ENCODE data around the gene ADCY2.

The ADCY2 gene

DNA sequence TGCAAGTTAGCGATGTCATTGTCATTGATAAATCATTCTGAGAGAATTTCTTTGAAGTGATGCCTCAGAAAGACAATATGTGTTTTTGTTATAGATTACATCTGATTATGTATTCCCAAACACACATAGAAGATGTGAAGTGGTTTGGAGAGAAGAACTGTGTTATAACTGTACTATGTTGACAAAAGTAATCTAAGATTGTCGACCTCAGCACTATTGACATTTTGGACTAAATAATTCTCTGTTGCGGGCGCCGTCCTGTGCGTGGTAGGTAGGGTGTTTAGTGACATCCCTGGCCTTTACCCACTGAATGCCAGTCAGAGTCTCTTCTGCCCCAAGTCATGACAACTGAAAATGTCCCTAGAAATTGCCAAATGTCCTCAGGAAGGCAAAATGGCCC lies 377.2 kb downstream of the ADCY2 start:
- H3K4me3 ChIP-seq (ENCODE audit: extremely low read depth, insufficient read depth, low read length, poor library complexity, severe bottlenecking): no peak overlapping the region
- no peaks in the 10 kb centered on the region for H3K4me1 ChIP-seq (ENCODE audit: control insufficient read depth, insufficient read depth, low read length, poor library complexity, severe bottlenecking)
- no peaks in the 10 kb centered on the region for H3K36me3 ChIP-seq (ENCODE audit: control insufficient read depth, insufficient read depth, low read length)
- H3K27ac ChIP-seq (ENCODE audit: low read depth, low read length, severe bottlenecking): no peak overlapping the region
- WGBS, 2 experiments (ENCODE audit: insufficient coverage in 2 of 2): 93 to 96% methylated on average over 4 to 5 of the region's 6 CpGs
- no peaks in the 10 kb centered on the region for H3K9me3 ChIP-seq (ENCODE audit: control insufficient read depth, low read length)

DNA sequence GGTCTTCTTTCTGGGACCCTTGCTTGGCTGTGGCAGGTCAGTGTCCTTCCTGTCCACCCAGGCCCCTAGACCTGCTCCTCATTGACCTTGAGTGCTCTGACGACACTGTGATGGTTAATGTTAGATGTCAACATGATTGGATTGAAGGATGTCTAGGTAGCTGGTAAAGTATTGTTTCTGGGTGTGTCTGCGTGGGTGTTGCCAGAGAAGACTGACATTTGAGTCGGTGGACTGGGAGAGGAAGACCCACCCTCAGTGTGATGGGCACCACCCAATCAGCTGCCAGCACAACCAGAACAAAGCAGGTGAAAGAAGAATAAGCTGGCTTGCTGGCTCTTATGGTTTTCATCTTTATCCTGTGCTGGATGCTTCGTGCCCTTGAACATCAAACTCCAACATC lies 380.5 kb downstream of the ADCY2 start:
- no peaks in the 10 kb centered on the region for H3K9me3 ChIP-seq (ENCODE audit: control insufficient read depth, low read length)
- H3K4me3 ChIP-seq (ENCODE audit: extremely low read depth, insufficient read depth, low read length, poor library complexity, severe bottlenecking): no peak overlapping the region
- H3K27ac ChIP-seq (ENCODE audit: low read depth, low read length, severe bottlenecking): no peak overlapping the region
- 90 to 97% methylated on average over 1 to 4 of the region's 4 CpGs for WGBS, 2 experiments (ENCODE audit: insufficient coverage in 2 of 2)
- H3K36me3 ChIP-seq (ENCODE audit: control insufficient read depth, insufficient read depth, low read length): no peaks in the 10 kb centered on the region
- H3K4me1 ChIP-seq (ENCODE audit: control insufficient read depth, insufficient read depth, low read length, poor library complexity, severe bottlenecking): no peaks in the 10 kb centered on the region

DNA sequence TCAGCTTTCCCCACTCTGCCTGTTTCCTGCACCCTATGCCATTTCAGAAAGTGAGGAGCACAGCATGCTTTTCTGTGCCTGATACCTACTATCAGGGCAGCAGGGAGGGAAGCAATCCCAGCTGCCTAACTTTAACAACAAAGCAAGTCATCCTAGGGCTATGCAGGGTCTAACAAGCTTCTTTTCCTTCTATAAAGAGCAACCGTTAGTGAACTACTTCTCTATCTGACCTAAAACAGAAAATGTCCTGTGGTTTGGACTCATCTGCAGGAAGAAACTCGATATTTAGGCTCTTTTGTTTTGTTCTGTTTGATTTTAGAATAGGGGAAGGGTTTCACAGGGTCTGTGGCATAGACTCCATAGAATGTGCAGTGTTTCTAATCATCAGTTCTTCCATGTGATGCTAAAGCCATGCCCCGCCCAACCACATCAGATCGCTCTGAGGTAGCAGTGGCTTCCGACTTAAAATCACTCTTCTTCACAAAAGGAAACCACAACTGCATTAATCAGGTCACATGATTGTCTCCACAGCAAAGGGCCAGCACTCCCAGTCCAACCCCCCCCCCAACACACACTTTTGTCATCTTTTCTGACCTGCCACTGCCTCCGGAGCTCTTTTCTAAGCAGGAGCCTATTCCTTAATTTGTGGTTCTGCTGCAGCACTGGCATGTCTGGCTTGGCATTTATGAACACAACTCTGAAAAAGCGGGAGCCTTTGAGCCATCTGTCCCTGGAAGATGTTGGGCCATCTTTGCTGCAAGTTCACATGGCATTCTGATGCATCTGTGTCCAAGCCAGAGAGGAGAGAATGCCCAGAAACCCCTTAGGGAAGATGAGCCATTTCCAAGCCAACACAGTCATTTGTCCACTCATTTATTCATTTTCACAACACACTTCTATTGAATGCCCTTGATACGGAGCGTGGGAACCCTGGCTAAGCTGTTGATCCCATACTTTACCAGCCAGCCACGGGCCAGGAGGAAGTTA lies 383.4 kb downstream of the ADCY2 start:
- Histone ChIP-seq H3K4me1 (ENCODE audit: control insufficient read depth, insufficient read depth, low read length, poor library complexity, severe bottlenecking) (no peaks in the 10 kb centered on the region), H3K9me3 (ENCODE audit: control insufficient read depth, low read length) (no peaks in the 10 kb centered on the region), H3K36me3 (ENCODE audit: control insufficient read depth, insufficient read depth, low read length) (no peaks in the 10 kb centered on the region), H3K27ac (ENCODE audit: low read depth, low read length, severe bottlenecking) (no peak overlapping the region), H3K4me3 (ENCODE audit: extremely low read depth, insufficient read depth, low read length, poor library complexity, severe bottlenecking) (no peak overlapping the region)
- 76 to 85% methylated on average over 9 of the region's 10 CpGs for WGBS, 2 experiments (ENCODE audit: insufficient coverage in 2 of 2)

DNA sequence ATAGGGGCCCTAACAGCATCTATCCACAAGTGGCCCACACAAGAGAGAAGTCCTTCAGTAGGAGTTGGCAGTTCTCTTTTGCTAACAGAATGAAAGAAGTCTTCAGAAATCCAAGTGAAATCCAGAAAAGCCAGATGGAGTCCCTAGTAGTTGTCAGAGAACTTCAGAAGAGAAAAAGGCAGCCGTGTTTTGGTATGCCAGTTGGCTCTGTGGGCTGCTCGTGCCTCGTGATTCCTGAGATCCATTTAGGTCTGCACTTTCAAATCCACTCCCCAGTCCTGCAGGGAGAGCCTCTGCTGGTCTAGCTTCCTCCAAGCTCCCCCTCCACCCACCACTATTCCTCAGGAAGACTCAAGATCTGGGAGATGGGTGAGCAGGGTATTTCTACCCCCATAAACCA lies 386.0 kb downstream of the ADCY2 start:
- Histone ChIP-seq H3K4me1 (ENCODE audit: control insufficient read depth, insufficient read depth, low read length, poor library complexity, severe bottlenecking) (no peaks in the 10 kb centered on the region), H3K9me3 (ENCODE audit: control insufficient read depth, low read length) (no peaks in the 10 kb centered on the region), H3K36me3 (ENCODE audit: control insufficient read depth, insufficient read depth, low read length) (no peaks in the 10 kb centered on the region), H3K4me3 (ENCODE audit: extremely low read depth, insufficient read depth, low read length, poor library complexity, severe bottlenecking) (no peak overlapping the region), H3K27ac (ENCODE audit: low read depth, low read length, severe bottlenecking) (no peak overlapping the region)
- 43 to 100% methylated on average over 1 to 2 of the region's 3 CpGs for WGBS, 2 experiments (ENCODE audit: insufficient coverage in 2 of 2)

DNA sequence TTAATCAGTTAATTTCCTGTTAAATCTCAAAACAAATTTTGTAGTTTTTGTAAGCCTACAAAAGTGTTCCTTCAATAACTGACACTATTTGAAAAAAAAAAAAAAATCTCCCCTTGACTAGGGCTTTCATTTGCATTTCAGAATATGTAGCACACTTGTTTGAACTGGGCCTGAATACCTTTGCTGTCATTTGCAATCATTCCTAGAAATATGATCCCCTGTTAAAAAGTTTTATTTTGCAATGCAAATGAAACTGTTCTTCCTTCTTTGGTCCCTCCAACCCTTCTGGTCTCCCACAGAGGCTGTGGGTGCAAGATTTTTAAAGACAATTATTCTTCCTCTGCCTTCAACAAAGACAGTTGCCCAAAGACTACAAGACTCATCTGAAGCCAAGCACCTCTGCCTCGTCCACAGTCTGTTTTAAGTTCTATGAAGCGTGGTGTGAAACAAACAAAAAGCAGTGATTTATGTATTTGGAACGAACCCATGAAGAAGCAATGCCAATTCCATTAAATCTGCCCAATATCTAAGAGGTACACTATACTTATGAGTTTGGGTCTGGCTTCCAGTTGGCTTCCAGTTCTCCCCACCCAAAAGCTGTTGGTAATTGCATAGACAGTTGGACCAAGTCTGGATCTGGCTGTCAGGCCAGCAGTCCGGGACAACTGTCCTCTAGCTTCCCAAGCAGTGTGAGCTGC lies 388.9 kb downstream of the ADCY2 start:
- no peaks in the 10 kb centered on the region for H3K9me3 ChIP-seq (ENCODE audit: control insufficient read depth, low read length)
- H3K4me3 ChIP-seq (ENCODE audit: extremely low read depth, insufficient read depth, low read length, poor library complexity, severe bottlenecking): no peak overlapping the region
- WGBS, 2 experiments (ENCODE audit: insufficient coverage in 2 of 2): 89 to 93% methylated on average over 1 to 2 of the region's 4 CpGs
- no peaks in the 10 kb centered on the region for H3K36me3 ChIP-seq (ENCODE audit: control insufficient read depth, insufficient read depth, low read length)
- H3K4me1 ChIP-seq (ENCODE audit: control insufficient read depth, insufficient read depth, low read length, poor library complexity, severe bottlenecking): peaks cover 4% of the 10 kb centered on the region
- H3K27ac ChIP-seq (ENCODE audit: low read depth, low read length, severe bottlenecking): no peak overlapping the region

DNA sequence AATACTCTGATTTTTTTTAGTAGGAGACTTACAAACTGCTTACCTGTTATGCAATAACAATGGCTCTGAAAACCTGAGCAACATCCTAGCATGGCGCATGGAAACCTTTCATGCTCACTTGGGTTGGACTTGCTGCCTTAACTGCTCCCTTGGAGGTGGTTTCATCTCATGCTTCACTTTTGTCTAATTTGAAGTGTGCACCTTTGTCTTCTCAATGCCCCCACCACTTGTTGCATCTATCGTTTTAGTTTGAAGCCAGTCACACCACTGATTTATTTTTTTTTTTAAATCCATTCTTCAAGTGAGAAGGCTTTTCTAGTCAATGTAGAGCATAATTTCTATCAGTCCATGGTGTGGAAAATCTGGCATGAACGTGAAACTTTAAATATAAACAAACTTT lies 391.8 kb downstream of the ADCY2 start:
- Histone ChIP-seq H3K4me3 (ENCODE audit: extremely low read depth, insufficient read depth, low read length, poor library complexity, severe bottlenecking) (no peak overlapping the region), H3K27ac (ENCODE audit: low read depth, low read length, severe bottlenecking) (no peak overlapping the region), H3K36me3 (ENCODE audit: control insufficient read depth, insufficient read depth, low read length) (no peaks in the 10 kb centered on the region), H3K4me1 (ENCODE audit: control insufficient read depth, insufficient read depth, low read length, poor library complexity, severe bottlenecking) (peaks cover 4% of the 10 kb centered on the region), H3K9me3 (ENCODE audit: control insufficient read depth, low read length) (no peaks in the 10 kb centered on the region)
- 90% methylated on average over 2 of the region's 3 CpGs; no CpG with 5 or more reads in 1 of the 2 experiments for WGBS, 2 experiments (ENCODE audit: insufficient coverage in 2 of 2)

DNA sequence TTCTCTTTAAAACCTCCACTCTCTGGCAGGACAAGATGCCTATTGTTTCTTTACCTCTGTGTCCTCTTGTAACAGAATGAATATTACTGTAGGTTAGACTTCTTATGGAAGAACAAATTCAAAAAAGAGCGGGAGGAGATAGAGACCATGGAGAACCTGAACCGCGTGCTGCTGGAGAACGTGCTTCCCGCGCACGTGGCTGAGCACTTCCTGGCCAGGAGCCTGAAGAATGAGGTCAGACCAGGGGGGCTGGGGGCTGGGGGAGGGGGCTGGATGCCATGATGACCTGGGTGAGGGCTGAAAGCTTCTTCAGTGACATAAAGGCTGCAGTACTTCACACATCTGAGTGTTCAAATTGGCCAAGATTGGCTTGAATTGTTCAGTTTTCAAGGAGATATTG lies 393.6 kb downstream of the ADCY2 start:
- no peak overlapping the region for H3K27ac ChIP-seq (ENCODE audit: low read depth, low read length, severe bottlenecking)
- no peaks in the 10 kb centered on the region for H3K9me3 ChIP-seq (ENCODE audit: control insufficient read depth, low read length)
- WGBS, 2 experiments (ENCODE audit: insufficient coverage in 2 of 2): 84% methylated on average over 4 of the region's 7 CpGs; no CpG with 5 or more reads in 1 of the 2 experiments
- H3K4me1 ChIP-seq (ENCODE audit: control insufficient read depth, insufficient read depth, low read length, poor library complexity, severe bottlenecking): peaks cover 4% of the 10 kb centered on the region
- H3K36me3 ChIP-seq (ENCODE audit: control insufficient read depth, insufficient read depth, low read length): no peaks in the 10 kb centered on the region
- no peak overlapping the region for H3K4me3 ChIP-seq (ENCODE audit: extremely low read depth, insufficient read depth, low read length, poor library complexity, severe bottlenecking)

DNA sequence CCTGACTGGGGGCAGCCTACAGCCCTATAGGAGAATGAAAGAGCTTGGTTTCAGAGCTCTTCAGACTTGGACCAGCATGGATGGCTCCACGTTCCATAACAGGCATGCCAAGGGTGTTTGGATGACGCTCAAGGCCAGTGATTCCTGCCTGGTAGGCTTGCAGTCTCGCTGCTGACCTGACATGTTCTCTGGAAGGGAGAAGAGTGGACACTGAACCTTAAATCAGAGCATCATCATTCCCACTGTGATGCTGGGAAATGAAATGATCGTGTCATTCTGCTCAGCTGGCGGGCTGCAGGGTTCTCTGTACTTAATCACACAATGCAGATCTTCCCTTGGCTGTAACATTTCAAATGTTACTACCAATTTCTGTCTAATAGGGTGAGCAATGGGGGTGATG lies 398.0 kb downstream of the ADCY2 start:
- WGBS, 2 experiments (ENCODE audit: insufficient coverage in 2 of 2): 73 to 80% methylated on average over 3 to 5 of the region's 5 CpGs
- no peaks in the 10 kb centered on the region for H3K36me3 ChIP-seq (ENCODE audit: control insufficient read depth, insufficient read depth, low read length)
- H3K9me3 ChIP-seq (ENCODE audit: control insufficient read depth, low read length): no peaks in the 10 kb centered on the region
- peaks cover 4% of the 10 kb centered on the region for H3K4me1 ChIP-seq (ENCODE audit: control insufficient read depth, insufficient read depth, low read length, poor library complexity, severe bottlenecking)
- no peak overlapping the region for H3K4me3 ChIP-seq (ENCODE audit: extremely low read depth, insufficient read depth, low read length, poor library complexity, severe bottlenecking)
- no peak overlapping the region for H3K27ac ChIP-seq (ENCODE audit: low read depth, low read length, severe bottlenecking)

DNA sequence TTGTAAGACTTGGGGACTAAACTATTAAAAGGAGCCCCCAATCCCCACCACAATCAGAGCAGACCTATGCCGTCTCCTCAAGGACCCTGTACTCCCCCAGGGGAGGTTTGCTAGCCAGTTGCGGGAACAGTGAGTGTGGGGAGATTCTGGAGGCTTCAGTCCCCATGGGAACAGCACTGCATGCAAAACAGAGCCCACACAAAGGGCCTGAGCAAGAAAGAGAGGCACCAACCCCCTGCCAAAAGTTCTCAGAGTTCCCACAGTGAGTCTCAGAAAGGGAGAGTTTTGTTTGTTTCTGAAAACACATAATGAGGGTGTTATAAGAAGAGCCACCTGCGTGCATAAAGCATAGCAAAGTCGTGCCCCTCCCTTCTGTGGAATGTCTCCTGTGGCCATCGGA lies 398.4 kb downstream of the ADCY2 start:
- WGBS, 2 experiments (ENCODE audit: insufficient coverage in 2 of 2): 70 to 86% methylated on average over 1 to 3 of the region's 5 CpGs
- Histone ChIP-seq H3K4me1 (ENCODE audit: control insufficient read depth, insufficient read depth, low read length, poor library complexity, severe bottlenecking) (peaks cover 3% of the 10 kb centered on the region), H3K9me3 (ENCODE audit: control insufficient read depth, low read length) (no peaks in the 10 kb centered on the region), H3K36me3 (ENCODE audit: control insufficient read depth, insufficient read depth, low read length) (no peaks in the 10 kb centered on the region), H3K4me3 (ENCODE audit: extremely low read depth, insufficient read depth, low read length, poor library complexity, severe bottlenecking) (no peak overlapping the region), H3K27ac (ENCODE audit: low read depth, low read length, severe bottlenecking) (no peak overlapping the region)

DNA sequence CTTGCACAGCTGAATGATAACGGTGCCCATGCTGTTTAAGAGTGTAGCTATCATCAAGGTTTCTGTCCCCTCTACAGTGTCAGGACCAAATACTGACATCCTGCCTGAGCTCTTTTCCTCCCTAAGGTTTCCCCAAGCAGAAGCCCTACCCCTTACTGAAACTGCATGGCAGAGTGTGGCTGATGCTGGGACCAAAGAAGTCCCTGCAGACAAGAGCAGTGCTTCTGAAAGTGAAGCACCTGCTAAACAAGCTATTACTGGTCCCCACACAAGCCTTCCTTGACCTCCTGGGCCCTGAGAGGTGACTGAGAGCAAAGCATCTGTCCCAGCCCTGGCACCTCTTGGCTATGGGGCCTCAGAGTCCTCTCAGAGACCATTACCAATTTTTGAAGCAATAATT lies 398.9 kb downstream of the ADCY2 start:
- Histone ChIP-seq H3K4me1 (ENCODE audit: control insufficient read depth, insufficient read depth, low read length, poor library complexity, severe bottlenecking) (no peaks in the 10 kb centered on the region), H3K9me3 (ENCODE audit: control insufficient read depth, low read length) (no peaks in the 10 kb centered on the region), H3K36me3 (ENCODE audit: control insufficient read depth, insufficient read depth, low read length) (no peaks in the 10 kb centered on the region), H3K27ac (ENCODE audit: low read depth, low read length, severe bottlenecking) (no peak overlapping the region), H3K4me3 (ENCODE audit: extremely low read depth, insufficient read depth, low read length, poor library complexity, severe bottlenecking) (no peak overlapping the region)
- WGBS, 2 experiments (ENCODE audit: insufficient coverage in 2 of 2): 100% methylated on average over 1 of the region's 1 CpG

DNA sequence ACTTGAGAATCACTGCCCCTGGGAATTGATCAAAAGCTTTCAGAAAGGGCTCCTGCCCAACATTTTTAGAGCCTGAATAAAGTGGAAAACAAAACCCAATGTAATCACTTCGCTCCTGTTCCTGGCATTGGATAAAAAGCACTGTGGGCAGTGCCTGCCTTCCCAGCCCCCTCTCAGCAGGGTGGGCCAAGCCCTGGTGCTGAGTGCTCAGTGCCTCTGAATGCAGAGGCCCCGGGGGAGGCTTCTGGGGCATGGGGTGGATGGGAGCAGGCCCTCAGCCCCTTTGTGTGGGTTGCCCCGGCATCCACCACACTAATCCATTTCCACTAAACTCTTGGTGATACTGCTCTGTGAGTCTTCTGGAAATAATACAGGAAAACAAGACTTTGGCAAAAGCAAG lies 399.4 kb downstream of the ADCY2 start:
- Histone ChIP-seq H3K4me3 (ENCODE audit: extremely low read depth, insufficient read depth, low read length, poor library complexity, severe bottlenecking) (no peak overlapping the region), H3K9me3 (ENCODE audit: control insufficient read depth, low read length) (no peaks in the 10 kb centered on the region), H3K4me1 (ENCODE audit: control insufficient read depth, insufficient read depth, low read length, poor library complexity, severe bottlenecking) (no peaks in the 10 kb centered on the region), H3K36me3 (ENCODE audit: control insufficient read depth, insufficient read depth, low read length) (no peaks in the 10 kb centered on the region), H3K27ac (ENCODE audit: low read depth, low read length, severe bottlenecking) (no peak overlapping the region)
- 100% methylated on average over 1 of the region's 3 CpGs; no CpG with 5 or more reads in 1 of the 2 experiments for WGBS, 2 experiments (ENCODE audit: insufficient coverage in 2 of 2)

Measured in mesodermal cell (in vitro differentiated cells).